ENCODE measurements around the gene SCGB3A2.
A peak's percentile ranks its signal among the peaks of the same experiment; 100 is the strongest.

The SCGB3A2 gene

DNA sequence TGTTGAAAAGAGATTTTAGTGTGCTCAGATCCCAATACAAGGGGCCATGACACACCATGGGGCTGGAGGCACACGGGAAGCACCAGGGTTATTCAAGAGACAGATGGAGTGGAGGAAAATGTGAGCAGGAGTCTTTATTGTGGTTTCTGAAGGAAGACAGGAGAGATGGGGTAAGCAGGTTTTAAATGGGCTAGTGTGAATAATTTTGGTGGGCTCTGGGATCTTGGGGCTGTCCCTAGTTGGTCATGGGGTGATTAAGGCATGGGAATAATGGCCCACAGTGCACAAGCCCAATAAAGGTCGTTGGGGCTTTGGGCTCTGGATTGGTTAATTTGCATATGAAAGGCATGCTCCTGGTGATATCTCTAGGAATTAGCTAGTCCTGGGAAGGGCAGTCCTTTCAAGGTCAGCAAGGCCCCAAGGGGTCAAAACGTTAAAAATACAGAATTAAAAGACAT lies 3.6 kb upstream of the SCGB3A2 start:
- TF ChIP-seq POLR2A (IDR thresholded peaks at IDR 0.05; ENCODE audit: low read length) (no peak), GATA1 (IDR thresholded peaks at IDR 0.05; ENCODE audit: low read depth, low read length) (no peak)
- no peak for DNase-seq

DNA sequence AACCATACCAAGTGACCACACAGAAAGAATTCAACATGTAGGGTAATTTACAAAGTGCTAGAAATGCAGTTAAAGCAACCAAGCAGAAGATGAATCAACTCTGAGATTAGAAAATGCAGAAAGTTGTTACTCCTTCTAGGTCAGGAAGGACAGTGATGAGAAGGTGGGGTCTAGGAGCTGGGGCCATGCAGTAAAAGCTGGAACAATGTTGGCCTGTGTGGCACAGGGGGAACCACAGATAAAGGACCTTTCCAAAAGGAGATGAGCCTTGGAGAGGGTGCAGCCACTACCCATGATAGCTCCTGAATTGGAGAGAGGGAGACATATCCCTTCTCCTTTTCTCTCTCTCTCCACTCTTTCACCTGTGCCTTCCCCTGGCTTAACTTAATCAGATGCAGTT lies 2.4 kb upstream of the SCGB3A2 start:
- TF ChIP-seq GATA1 (IDR thresholded peaks at IDR 0.05; ENCODE audit: low read depth, low read length): no peak
- no peak for TF ChIP-seq POLR2A (IDR thresholded peaks at IDR 0.05; ENCODE audit: low read length)
- DNase-seq: no peak

DNA sequence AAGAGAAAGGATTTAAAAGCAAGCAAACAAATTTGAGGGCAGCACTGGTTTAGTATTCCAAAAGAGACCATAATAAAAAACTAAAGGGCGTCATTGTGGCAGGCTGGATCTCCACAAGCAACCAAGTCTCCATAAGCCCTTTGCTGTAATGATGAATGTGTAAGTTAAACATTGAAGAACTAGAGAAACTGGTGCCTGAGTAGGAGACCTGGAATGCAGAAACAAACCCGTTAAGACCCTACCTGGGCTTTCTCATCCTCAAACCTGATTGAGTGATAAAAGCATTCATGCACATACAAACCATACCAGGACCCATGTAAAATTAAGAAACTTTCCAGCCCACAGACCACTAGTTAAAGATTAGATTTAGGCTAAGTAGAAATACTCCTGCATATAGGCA lies 1.9 kb upstream of the SCGB3A2 start:
- DNase-seq: no peak
- no peak for TF ChIP-seq GATA1 (IDR thresholded peaks at IDR 0.05; ENCODE audit: low read depth, low read length)

DNA sequence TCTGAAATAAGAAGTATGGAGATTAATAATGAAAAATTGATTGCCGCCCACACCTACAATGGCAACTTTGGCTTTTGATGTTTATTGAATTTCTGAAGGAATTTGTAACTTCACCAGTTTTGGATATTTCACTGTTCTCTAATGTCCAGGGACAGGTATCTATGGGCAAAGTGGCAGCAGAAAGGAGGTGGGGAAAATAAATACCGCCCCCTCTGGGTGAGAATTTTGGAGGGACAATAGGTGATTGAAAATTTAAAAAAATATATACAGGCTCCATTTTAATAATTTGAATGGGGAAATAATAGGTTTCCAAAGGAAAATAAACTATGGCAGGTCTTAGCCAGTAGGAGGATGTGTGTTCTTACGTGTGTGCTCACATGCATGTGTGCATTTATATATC lies 1.3 kb downstream of the SCGB3A2 start:
- TF ChIP-seq GATA1 (IDR thresholded peaks at IDR 0.05; ENCODE audit: low read depth, low read length) (no peak), POLR2A (IDR thresholded peaks at IDR 0.05; ENCODE audit: low read length) (no peak)

DNA sequence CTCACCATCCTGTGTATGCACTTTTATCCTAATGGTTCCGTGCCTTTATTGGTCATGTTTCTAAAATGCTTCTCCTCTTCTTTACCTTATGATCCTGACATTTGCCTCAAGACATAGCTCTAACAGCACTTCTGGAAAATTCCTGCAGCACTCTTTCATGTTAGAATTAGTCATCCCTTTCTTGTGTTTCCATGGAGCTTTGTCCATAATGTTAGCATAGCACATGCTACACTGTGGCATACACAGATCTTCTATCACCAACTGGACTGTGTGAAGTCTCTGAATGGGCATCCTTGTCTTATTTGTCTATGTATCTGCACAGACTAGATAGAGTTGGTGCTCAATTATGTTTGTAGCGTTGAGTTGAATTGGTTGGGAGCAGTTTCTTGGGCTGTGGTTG lies 2.0 kb downstream of the SCGB3A2 start:
- no peak for DNase-seq
- TF ChIP-seq GATA1 (IDR thresholded peaks at IDR 0.05; ENCODE audit: low read depth, low read length): no peak
- TF ChIP-seq POLR2A (IDR thresholded peaks at IDR 0.05; ENCODE audit: low read length): no peak

More for the DNA sequence above, 1.3 kb downstream of the SCGB3A2 start:
- DNase-seq: no peak

DNA sequence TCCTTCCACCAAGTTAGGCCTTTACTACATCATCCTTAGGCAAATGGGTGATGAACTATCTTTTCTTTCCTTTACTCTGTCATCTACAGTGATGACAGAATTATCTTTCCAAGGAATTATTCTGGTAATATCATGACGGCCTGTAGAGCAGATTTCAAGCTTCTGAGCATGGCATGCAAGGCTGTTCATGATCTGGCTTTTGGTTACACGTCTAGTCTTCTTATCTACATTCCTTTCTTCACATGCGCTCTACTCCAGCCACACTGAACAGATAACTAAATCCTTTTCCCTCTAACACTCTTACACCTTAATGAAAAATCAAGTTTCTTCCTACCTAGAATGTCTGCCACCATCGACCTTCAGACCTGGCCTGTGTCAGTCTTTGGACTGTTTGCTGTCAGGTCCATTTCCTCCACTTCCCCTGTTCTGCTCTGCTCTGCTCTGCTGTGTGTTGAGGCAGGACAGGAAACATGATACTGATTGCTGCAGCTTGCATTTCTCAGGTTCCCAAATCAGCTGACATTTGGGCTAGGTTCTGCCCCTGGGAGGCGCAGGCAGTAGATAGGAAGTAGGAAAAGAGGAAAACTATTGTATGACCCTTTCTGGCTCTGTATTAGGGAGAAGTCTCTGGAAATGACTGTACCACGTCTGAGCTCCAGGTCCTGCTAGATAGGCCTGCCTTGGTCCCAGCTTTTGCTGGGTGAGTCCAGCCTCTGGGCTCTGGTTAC lies 4.2 kb downstream of the SCGB3A2 start:
- no peak for DNase-seq
- TF ChIP-seq POLR2A (IDR thresholded peaks at IDR 0.05; ENCODE audit: low read length) (no peak), GATA1 (IDR thresholded peaks at IDR 0.05; ENCODE audit: low read depth, low read length) (no peak)

DNA sequence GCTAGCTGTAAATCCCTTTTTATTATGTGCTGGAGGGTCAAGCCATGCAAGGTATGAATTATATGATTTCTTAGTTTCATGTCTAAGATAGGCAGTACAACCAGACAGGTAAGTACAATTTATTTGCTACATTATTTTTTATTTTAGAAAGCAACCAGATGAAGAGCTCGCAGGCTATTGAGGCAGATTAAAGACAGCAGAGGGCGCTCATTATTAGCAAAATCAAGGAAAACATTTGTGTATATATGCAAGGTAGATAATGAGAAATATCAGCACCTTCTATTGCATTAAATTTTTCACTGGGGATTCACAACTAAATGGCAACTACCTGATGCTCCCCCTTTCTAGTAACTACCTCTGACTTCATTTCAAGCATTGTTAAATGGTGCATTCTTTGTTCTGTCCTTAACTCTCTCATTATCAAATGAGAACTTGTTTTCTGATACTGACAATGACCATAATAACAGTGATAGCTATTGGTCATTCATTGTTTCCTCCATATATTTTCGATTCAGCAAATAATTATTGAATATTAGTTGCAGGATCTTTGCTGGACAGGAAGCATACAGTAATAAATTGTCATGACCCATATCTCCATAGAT lies 8.6 kb downstream of the SCGB3A2 start:
- peak; percentile 12 to 41 for DNase-seq
- TF ChIP-seq POLR2A (IDR thresholded peaks at IDR 0.05; ENCODE audit: low read length): no peak
- no peak for TF ChIP-seq GATA1 (IDR thresholded peaks at IDR 0.05; ENCODE audit: low read depth, low read length)

DNA sequence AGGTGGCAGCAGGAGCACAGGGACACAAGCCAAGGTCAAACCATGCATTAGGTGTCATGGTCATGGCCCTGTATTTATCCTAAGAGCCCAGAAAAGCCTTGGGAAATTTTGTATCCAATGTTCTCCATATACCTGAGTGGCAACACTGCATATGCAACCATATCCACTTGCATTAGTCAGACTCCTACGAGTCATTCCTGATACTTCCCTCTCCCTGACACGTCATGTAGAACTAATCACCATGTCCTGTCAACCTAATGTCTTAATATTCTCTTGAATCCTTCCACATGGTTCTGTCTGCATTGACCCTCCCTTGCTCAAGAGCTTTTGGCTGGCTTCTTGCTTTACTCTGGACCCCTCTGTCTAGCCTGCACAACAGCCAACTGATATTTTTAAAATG lies 9.4 kb downstream of the SCGB3A2 start:
- TF ChIP-seq POLR2A (IDR thresholded peaks at IDR 0.05; ENCODE audit: low read length) (no peak), GATA1 (IDR thresholded peaks at IDR 0.05; ENCODE audit: low read depth, low read length) (peak; percentile 7)
- no peak for DNase-seq

DNA sequence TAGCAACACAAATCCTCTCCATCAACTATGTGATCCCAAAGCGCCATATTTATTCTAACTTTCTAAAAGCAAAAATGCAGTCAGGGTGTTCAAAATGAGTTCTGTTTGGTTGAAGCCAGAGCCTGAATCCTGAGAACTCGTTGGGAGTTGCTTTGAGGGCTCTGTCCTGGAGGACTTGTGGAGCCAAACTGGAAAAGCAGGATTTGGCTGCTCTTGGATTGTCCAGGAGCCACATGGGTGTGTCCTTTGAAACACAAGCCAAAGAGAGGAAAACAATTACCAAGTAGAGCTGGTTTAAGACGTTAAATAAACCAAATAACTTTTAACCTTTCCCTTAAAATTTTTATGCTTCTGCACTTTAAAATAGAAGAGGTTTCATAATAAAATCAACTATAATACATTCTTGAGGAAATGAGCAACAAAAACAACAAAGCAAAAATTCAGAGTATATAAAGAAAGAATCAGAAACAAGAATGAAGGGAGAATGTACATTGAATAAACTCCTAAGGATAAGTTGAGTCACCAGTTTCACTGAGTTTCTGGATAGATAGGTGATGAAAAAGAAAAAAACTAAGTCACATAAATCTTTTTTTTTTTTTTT lies 14.3 kb downstream of the SCGB3A2 start:
- DNase-seq: no peak
- TF ChIP-seq POLR2A (IDR thresholded peaks at IDR 0.05; ENCODE audit: low read length) (no peak), GATA1 (IDR thresholded peaks at IDR 0.05; ENCODE audit: low read depth, low read length) (no peak)

DNA sequence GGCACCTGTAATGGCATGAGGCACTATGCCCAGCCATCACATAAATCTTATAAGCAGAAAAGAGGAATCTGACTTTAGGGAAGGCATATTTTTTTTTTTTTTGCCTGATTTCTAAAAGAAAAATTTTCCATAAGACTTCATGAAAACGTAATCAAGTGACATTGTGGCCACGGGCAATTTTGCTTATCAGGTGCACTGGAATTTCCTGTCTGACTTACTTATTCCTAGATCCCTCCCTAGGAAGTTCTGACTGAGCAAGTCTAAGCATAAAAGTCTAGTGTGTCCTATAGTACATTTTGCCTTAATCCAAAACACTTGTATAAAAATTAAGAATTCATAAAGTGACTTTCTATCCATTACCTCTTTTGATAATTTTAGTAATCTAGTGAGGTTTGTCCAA lies 15.3 kb downstream of the SCGB3A2 start:
- no peak for DNase-seq
- no peak for TF ChIP-seq GATA1 (IDR thresholded peaks at IDR 0.05; ENCODE audit: low read depth, low read length)
- TF ChIP-seq POLR2A (IDR thresholded peaks at IDR 0.05; ENCODE audit: low read length): no peak

DNA sequence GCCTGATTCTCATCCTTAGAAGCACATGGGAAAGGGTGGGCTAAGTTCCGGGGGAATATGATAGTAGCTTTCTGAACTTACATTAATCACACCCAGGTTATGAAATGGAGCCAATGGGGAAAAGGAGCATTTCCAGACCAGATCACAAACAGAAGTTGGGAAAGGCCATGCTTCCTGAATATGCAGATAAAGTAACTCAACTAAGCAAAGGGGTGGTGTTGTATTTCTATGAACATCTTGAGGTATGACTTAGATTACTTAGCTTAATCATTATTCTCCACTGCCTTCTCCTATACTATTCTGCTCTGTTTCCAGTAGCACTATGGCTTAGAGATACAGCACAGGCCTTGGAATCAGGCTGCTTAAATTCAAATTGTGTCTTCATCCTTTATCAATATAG lies 17.4 kb downstream of the SCGB3A2 start:
- TF ChIP-seq POLR2A (IDR thresholded peaks at IDR 0.05; ENCODE audit: low read length) (no peak), GATA1 (IDR thresholded peaks at IDR 0.05; ENCODE audit: low read depth, low read length) (no peak)
- no peak for DNase-seq

DNA sequence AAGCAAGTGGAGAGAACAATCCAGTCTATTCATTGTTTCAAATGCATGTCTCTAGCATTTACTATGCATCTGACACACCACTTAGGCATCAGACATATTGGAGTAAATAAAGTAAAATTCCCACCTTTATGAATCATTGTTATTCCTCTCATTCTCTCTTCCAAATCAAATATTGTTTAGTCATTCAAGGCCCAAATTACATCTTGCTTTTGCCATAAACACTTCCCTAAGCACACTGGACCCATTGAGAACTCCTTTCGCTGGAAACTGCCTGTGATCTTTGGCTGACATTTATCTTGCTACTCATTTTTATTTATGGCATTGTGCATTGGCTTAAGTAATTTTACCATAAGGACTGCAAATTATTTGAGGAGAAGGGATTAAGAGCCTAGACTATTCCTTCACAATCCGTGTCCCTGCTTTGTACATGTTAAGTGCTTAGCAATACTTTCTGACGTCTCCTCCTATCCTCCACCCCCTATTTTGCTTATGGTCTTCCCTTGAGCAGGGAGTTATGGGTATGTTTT lies 20.4 kb downstream of the SCGB3A2 start:
- DNase-seq: no peak

DNA sequence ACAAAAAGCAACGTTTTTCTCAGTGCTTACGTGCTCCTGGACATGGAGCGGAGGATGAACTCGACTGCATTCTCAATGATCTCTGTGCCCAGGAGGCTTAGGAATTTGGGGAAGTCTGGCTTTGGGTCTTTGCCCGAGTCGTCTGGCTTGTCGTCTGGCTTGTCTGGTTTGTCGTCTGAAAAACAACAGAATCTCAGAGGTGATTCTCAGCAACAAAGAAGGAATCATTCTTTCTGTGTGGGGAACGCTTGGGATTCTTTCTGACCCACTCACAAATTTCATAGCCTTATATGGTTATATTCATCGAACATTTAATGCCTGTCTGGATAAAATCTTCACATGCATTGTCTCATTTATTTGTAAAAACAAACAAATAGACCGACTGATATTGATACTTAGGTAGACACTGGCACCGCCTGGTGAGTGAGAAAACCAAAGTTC lies 23.1 kb downstream of the SCGB3A2 start:
- no peak for TF ChIP-seq GATA1 (IDR thresholded peaks at IDR 0.05; ENCODE audit: low read depth, low read length)
- TF ChIP-seq POLR2A (IDR thresholded peaks at IDR 0.05; ENCODE audit: low read length): no peak
- DNase-seq: no peak

More for the DNA sequence above, 20.4 kb downstream of the SCGB3A2 start:
- no peak for TF ChIP-seq GATA1 (IDR thresholded peaks at IDR 0.05; ENCODE audit: low read depth, low read length)
- no peak for TF ChIP-seq POLR2A (IDR thresholded peaks at IDR 0.05; ENCODE audit: low read length)

DNA sequence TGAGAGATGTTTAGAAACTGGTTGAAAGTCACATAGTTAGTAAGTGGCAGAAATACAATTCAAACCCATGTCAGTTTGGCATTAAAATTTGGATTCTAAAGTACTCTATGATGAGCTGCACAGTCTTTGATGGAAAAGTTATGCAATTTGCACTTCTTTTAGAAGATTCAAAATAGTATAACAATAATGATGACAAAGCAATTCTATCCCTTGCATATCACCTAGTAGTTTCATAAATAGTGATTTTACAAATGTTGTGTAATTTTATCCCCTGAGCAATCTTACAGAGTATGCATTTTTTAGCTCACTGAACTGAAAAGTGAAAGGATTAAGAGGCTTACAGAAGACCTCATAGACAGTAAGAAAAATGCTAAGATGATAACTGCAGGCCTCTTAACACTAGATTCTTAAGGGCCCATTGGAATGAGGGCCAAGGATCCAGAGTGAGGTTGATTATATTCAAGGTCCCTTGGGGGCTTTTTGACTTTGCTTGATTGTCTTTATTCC lies 24.2 kb downstream of the SCGB3A2 start:
- DNase-seq: no peak
- TF ChIP-seq POLR2A (IDR thresholded peaks at IDR 0.05; ENCODE audit: low read length) (no peak), GATA1 (IDR thresholded peaks at IDR 0.05; ENCODE audit: low read depth, low read length) (no peak)
